GM19043 (cell line): Measurements from ENCODE around the gene SYNJ1.
"Not testable (repeated sequence)": the region's sequence is repeated elsewhere in the genome, so short reads cannot be mapped to it uniquely, and the experiment has no call there.

Experiments used
- ATAC-seq: cut with Tn5 transposase; IDR thresholded peaks from one replicate; pipeline ENCODE4 v1.9.1; 2021; ENCODE audit warnings: low read depth; ENCODE audit not compliant: unreplicated experiment

SYNJ1 gene

GRCh38 chr21:32698971-32699693, 28.7 kb downstream of the SYNJ1 start:
- ATAC-seq: no peak

GRCh38 chr21:32698286-32698685, 29.5 kb downstream of the SYNJ1 start:
- ATAC-seq: no peak

GRCh38 chr21:32695482-32695881, 32.3 kb downstream of the SYNJ1 start:
- not testable (repeated sequence) for ATAC-seq

GRCh38 chr21:32693581-32693980, 34.2 kb downstream of the SYNJ1 start:
- ATAC-seq: no peak

- no peak for ATAC-seq
These were observed 37.7 kb downstream of the SYNJ1 start for GRCh38 chr21:32690085-32690484.

GRCh38 chr21:32687643-32688345, 40.0 kb downstream of the SYNJ1 start:
- no peak for ATAC-seq

GRCh38 chr21:32682696-32683474, 44.9 kb downstream of the SYNJ1 start:
- ATAC-seq: no peak

- no peak for ATAC-seq
These were observed 53.1 kb downstream of the SYNJ1 start for GRCh38 chr21:32674731-32675130.

GRCh38 chr21:32674038-32674437, 53.8 kb downstream of the SYNJ1 start:
- no peak for ATAC-seq

- no peak for ATAC-seq
These were observed 61.6 kb downstream of the SYNJ1 start for GRCh38 chr21:32666258-32666657.

- ATAC-seq: not testable (repeated sequence)
These were observed 63.7 kb downstream of the SYNJ1 start for GRCh38 chr21:32664095-32664494.

GRCh38 chr21:32661981-32662380, 65.8 kb downstream of the SYNJ1 start:
- ATAC-seq: not testable (repeated sequence)

- not testable (repeated sequence) for ATAC-seq
These were observed 66.6 kb downstream of the SYNJ1 start for GRCh38 chr21:32661026-32661782.

GRCh38 chr21:32658524-32658923, 69.3 kb downstream of the SYNJ1 start:
- no peak for ATAC-seq

GRCh38 chr21:32653326-32653901, 74.4 kb downstream of the SYNJ1 start:
- peak; percentile 53 for ATAC-seq

GRCh38 chr21:32648165-32648564, 79.6 kb downstream of the SYNJ1 start:
- no peak for ATAC-seq

GRCh38 chr21:32645261-32646182, 82.3 kb downstream of the SYNJ1 start:
- ATAC-seq: no peak

GRCh38 chr21:32641710-32642698, 85.8 kb downstream of the SYNJ1 start:
- ATAC-seq: no peak
